ENCODE results near the gene CCDC110. TPM values are rescaled to one million over a fixed set of nuclear protein-coding genes. Genes with fewer than 3 reads are reported as not detected.

CCDC110 gene
- total RNA-seq, 6 experiments from 2014 or later: 0.39 to 1.4 (median 0.46) TPM

- Histone ChIP-seq H3K4me1 (peaks cover 0 to 8% (median 4%) of the 10 kb centered on the region in 4 donors), H3K27me3 (no peaks in the 10 kb centered on the region), H3K36me3 (peaks cover 0 to 17% (median 4%) of the 10 kb centered on the region in 4 donors), H3K4me3 (peak within 1 kb of the TSS; percentile 57 to 80 (median 69)), H3K27ac (peak within 1 kb of the TSS; percentile 100), H3K9me3 (no peaks in the 10 kb centered on the region)
- intact Hi-C loops (cut with DNase I): loop anchor here in 1 of 2 donors (10.0 kb wide), 1 partner anchor 191 kb away; the partner anchor contains the start of genes CFAP97 and SNX25
- TF ChIP-seq POLR2A (IDR thresholded peaks at IDR 0.05) (no peak), CTCF (IDR thresholded peaks at IDR 0.05) (no peak)
- DNase-seq: no peak
- 1% methylated on average over 11 of the region's 12 CpGs for WGBS (ENCODE audit: insufficient coverage, low coverage, low lambda C conversion rate, missing lambda C conversion rate)
- no peak for ATAC-seq
Observed at GRCh38 chr4:185395238-185395955, 76.1 kb downstream of the CCDC110 start, which contains the start of gene LRP2BP. LRP2BP (minus strand) TSS chr4:185395924; CDS start chr4:185378186, 17,738 bp downstream.

Small RNA genes within 50 kb of the gene (small RNA-seq; reads per million reads assigned to genes)
- 0 reads per million in 2 experiments for gene RF00019

Other genes with a start within 250 kb of the CCDC110 start
- under 1 TPM; 0.19 to 0.37 (median 0.27) TPM for gene LRP2BP, start 75.8 kb downstream of the CCDC110 start, total RNA-seq
- gene ANKRD37, start 74.9 kb downstream of the CCDC110 start, total RNA-seq: 10 to 100 TPM in 2 of 6 experiments, 1 to 10 TPM in 4; 3.9 to 19.0 (median 6.0) TPM
- 10 to 100 TPM; 12.8 to 17.6 (median 14.0) TPM for gene UFSP2, start 45.8 kb downstream of the CCDC110 start, total RNA-seq
- 10 to 100 TPM in 2 of 6 experiments, 1 to 10 TPM in 4; 1.8 to 23.7 (median 6.1) TPM for gene PDLIM3, start 63.8 kb upstream of the CCDC110 start, total RNA-seq

Measured in right lobe of liver (tissue), 6 donors.